Uterus (tissue), 4 donors: ENCODE data around the gene APOC3. TPM values are rescaled to one million over a fixed set of nuclear protein-coding genes. Genes with fewer than 3 reads are reported as not detected.

Experiments used
- DNase-seq, 2 donors: peaks; one replicate each; pipeline ENCODE4 v3.0.0-alpha.2; 2019 to 2020
- H3K27ac ChIP-seq, 2 donors: fragments of 200-600 bp; sonication (generic); 1 replicate in 1 of 2; 2 replicates in 1 of 2; pipeline ENCODE4 v1.5.1; 2016 to 2018
- H3K27me3 ChIP-seq, 2 donors: fragments of 200-600 bp; sonication (generic); one replicate each; pipeline ENCODE4 v1.5.1; 2018 to 2019; ENCODE audit warnings: control low read depth in 1 of 2
- H3K36me3 ChIP-seq, 2 donors: fragments of 200-600 bp; sonication (generic); one replicate each; pipeline ENCODE4 v1.5.1; 2019; ENCODE audit warnings: control low read depth in 1 of 2
- H3K4me1 ChIP-seq, 2 donors: fragments of 200-600 bp; sonication (generic); one replicate each; pipeline ENCODE4 v1.5.1; 2018 to 2019; ENCODE audit warnings: control low read depth in 1 of 2
- H3K4me3 ChIP-seq, 2 donors: fragments of 200-600 bp; sonication (generic); 1 replicate in 1 of 2; 2 replicates in 1 of 2; pipeline ENCODE4 v1.5.1; 2018 to 2019; ENCODE audit warnings: mild to moderate bottlenecking in 1 of 2
- H3K9me3 ChIP-seq, 2 donors: fragments of 200-600 bp; sonication (generic); one replicate each; pipeline ENCODE4 v1.5.1; 2019; ENCODE audit warnings: control low read depth in 1 of 2
- POLR2A ChIP-seq, 2 donors: fragments of 450-650 bp; IDR thresholded peaks; one replicate each; pipeline ENCODE4 v1.6.1; 2016; ENCODE audit warnings: antibody characterized with exemption in 2 of 2, mild to moderate bottlenecking in 1 of 2, moderate library complexity in 1 of 2
- intact Hi-C: fragments of 100-400 bp; cut with DNase I; formaldehyde crosslinking; loops from one replicate; pipeline ENCODE4 v1.15.1; 2023; ENCODE audit warnings: low total_unique reads
- total RNA-seq, 4 donors: library from RNA; depleted of rRNA in 3 of 4; stranded (reverse); fragments of >200 nt in 3 of 4; gene quantifications; one replicate each; pipeline versions ENCODE4 v1.1.0 to v1.2.4, GENCODE V29; 2014 to 2023
- TF ChIP-seq, protein P1 (sequence below), 4 experiments: fragments of 200-600 bp in 2 of 4; fragments of 450-650 bp in 2 of 4; sonication (generic) in 2 of 4; IDR thresholded peaks; one replicate each; pipeline ENCODE4 v1.5.1; 2016 to 2019; ENCODE audit warnings: antibody characterized with exemption in 4 of 4, mild to moderate bottlenecking in 2 of 4, moderate library complexity in 1 of 4
- donor health status: DM: yes; HTN: yes; CAD: no.

APOC3 gene
- total RNA-seq, 4 donors from 2014 or later, result 1.2 TPM; not detected in 3

DNA sequence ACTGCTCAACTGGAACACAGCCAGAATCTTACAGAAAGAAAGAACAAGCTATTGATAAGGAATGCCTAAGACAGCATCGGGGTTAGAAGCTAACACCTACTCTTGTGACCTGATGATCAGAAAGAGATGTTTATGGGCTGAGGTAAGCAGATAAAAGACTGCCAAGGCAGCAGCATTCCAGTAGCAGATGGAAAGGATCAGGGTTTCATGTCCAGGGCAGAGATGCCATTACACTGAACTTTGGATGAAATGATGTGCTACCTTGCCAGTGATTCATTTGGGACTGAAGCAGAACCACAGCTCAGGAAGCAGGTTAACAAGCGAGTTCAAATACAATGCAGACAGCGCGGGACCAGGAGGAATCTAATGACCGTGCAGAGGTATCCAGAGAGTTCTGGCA, 34.8 kb downstream of the APOC3 start:
- no peak for TF ChIP-seq POLR2A (IDR thresholded peaks at IDR 0.05)
- TF ChIP-seq, protein P1, sequence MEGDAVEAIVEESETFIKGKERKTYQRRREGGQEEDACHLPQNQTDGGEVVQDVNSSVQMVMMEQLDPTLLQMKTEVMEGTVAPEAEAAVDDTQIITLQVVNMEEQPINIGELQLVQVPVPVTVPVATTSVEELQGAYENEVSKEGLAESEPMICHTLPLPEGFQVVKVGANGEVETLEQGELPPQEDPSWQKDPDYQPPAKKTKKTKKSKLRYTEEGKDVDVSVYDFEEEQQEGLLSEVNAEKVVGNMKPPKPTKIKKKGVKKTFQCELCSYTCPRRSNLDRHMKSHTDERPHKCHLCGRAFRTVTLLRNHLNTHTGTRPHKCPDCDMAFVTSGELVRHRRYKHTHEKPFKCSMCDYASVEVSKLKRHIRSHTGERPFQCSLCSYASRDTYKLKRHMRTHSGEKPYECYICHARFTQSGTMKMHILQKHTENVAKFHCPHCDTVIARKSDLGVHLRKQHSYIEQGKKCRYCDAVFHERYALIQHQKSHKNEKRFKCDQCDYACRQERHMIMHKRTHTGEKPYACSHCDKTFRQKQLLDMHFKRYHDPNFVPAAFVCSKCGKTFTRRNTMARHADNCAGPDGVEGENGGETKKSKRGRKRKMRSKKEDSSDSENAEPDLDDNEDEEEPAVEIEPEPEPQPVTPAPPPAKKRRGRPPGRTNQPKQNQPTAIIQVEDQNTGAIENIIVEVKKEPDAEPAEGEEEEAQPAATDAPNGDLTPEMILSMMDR (IDR thresholded peaks at IDR 0.05), result no peak
- no peaks in the 10 kb centered on the region for H3K9me3 ChIP-seq
- H3K4me1 ChIP-seq, result no peaks in the 10 kb centered on the region
- no peak for DNase-seq
- no peaks in the 10 kb centered on the region for H3K36me3 ChIP-seq
- H3K4me3 ChIP-seq, result no peak overlapping the region
- intact Hi-C loops, result no loop called here
- H3K27me3 ChIP-seq, result no peaks in the 10 kb centered on the region
- no peak overlapping the region for H3K27ac ChIP-seq

DNA sequence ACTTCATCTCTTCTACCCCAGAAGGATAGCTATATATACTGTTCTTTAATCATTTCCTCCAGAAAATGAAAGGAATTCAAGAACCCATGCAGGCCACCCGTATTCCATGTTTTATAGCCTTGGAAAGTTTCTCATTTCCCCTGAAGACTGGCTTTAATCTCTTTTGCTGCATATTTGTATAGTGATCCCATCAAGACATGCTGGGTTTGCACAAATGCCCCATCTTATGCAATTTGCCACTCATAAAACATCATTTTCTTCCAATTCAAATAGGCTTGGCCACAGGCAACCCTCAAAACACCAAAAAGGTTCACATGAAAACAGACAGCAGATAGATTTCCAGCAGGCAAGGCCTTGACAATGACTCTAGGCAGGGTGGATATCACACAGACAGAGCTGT, 36.0 kb downstream of the APOC3 start:
- intact Hi-C loops, result no loop called here
- Histone ChIP-seq H3K27ac (no peak overlapping the region), H3K9me3 (no peaks in the 10 kb centered on the region), H3K27me3 (no peaks in the 10 kb centered on the region), H3K36me3 (no peaks in the 10 kb centered on the region), H3K4me1 (no peaks in the 10 kb centered on the region), H3K4me3 (no peak overlapping the region)
- no peak for DNase-seq
- no peak for TF ChIP-seq POLR2A (IDR thresholded peaks at IDR 0.05)
- TF ChIP-seq, protein P1 (IDR thresholded peaks at IDR 0.05), result no peak

DNA sequence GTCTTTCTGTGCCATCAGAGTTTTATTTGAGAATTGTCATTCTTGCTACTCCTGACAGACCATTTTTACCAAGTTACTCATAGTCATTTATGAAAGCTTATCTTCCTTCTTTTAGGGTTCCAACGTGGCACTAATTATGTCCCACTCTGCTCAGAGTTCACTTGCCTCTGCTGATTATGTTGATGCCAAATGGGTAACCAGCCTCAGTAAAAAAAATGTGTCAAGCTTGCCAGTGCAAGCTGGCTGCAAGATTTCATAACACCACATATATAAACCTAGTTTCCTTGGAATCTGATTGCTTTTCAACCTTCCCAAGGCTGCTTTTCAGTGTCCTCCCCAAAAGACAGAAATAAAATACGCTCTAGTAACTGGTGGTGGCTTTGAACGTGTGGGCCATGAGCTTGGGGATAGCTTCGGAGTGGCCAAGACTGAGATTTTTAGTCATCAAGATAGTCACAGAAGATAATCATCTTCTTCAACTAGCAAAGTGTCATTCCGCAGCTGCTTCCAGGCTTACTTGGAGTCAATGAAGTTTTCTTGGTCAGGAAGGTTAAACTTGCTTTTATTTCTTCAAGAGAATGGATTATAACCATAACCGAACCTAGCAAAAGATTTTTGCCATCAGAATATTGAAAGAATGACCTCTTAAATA, 37.2 kb downstream of the APOC3 start:
- H3K27me3 ChIP-seq, result no peaks in the 10 kb centered on the region
- no peaks in the 10 kb centered on the region for H3K36me3 ChIP-seq
- TF ChIP-seq, protein P1 (IDR thresholded peaks at IDR 0.05), result no peak
- no peak for TF ChIP-seq POLR2A (IDR thresholded peaks at IDR 0.05)
- H3K27ac ChIP-seq, result no peak overlapping the region
- no peaks in the 10 kb centered on the region for H3K4me1 ChIP-seq
- DNase-seq, result no peak
- intact Hi-C loops, result no loop called here
- no peak overlapping the region for H3K4me3 ChIP-seq
- no peaks in the 10 kb centered on the region for H3K9me3 ChIP-seq

DNA sequence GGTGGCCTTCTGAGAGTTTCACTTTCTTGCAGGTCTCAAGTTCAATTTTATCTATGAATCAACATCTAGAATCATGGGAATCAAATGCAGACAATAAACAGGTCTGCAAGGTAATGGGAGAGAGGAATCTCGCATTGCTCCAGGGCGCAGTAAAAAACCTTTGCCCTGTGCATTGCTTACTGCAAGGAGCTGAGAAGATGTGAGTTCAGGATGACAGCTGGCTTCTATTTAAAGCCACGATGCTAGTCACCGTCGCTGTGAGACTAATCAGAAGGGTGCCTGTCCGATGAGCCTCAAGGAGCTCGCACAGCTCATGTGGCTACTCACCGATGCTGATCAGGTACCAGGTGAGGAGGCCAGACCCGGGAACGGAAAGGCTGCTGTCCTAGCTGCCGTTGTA, 37.9 kb downstream of the APOC3 start:
- H3K27ac ChIP-seq, result no peak overlapping the region
- no peaks in the 10 kb centered on the region for H3K4me1 ChIP-seq
- no peak for DNase-seq
- intact Hi-C loops, result no loop called here
- TF ChIP-seq, protein P1 (IDR thresholded peaks at IDR 0.05), result no peak
- no peak for TF ChIP-seq POLR2A (IDR thresholded peaks at IDR 0.05)
- no peaks in the 10 kb centered on the region for H3K27me3 ChIP-seq
- no peaks in the 10 kb centered on the region for H3K36me3 ChIP-seq
- no peak overlapping the region for H3K4me3 ChIP-seq
- H3K9me3 ChIP-seq, result no peaks in the 10 kb centered on the region

DNA sequence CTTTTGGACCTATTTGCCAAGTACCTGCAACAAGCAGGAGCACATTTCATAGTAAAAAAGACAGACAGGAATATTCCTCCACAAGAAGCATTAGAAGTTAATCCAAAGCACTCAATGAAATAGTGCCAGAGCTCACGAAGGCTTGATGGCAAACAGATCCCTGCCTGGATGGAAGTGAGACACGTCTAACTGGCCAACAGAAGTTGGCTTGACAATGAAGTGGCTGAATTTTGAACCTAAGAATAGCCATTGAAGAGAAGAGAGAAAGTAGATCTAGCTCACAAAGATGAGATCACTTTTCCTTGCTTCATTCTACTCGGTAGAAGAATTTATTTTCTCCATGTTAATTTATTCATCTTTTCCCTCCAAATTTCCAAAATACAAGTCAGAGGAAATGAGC, 38.4 kb downstream of the APOC3 start:
- no peak for DNase-seq
- TF ChIP-seq, protein P1 (IDR thresholded peaks at IDR 0.05), result no peak
- TF ChIP-seq POLR2A (IDR thresholded peaks at IDR 0.05), result no peak

More for the DNA sequence above, 38.4 kb downstream of the APOC3 start:
- no peaks in the 10 kb centered on the region for H3K9me3 ChIP-seq
- no peaks in the 10 kb centered on the region for H3K27me3 ChIP-seq
- H3K4me1 ChIP-seq, result no peaks in the 10 kb centered on the region
- no peak overlapping the region for H3K4me3 ChIP-seq
- intact Hi-C loops, result no loop called here
- no peaks in the 10 kb centered on the region for H3K36me3 ChIP-seq
- no peak overlapping the region for H3K27ac ChIP-seq
